ACC112 (cell line): Measurements from ENCODE around the gene ARHGEF11.

Experiments
- H2AFZ ChIP-seq: fragments of 200-600 bp; sonication (generic); one replicate; pipeline ENCODE4 v1.6.0; 2017; ENCODE audit warnings: antibody characterized with exemption, low read length; ENCODE audit not compliant: unreplicated experiment
- H3K27ac ChIP-seq: fragments of 200-600 bp; sonication (generic); 2 replicates; pipeline ENCODE4 v1.5.1; 2014; ENCODE audit warnings: low read depth, mild to moderate bottlenecking, antibody characterized with exemption, low read length, moderate library complexity
- H3K27me3 ChIP-seq: fragments of 200-600 bp; sonication (generic); 2 replicates; pipeline ENCODE4 v1.6.1; 2014; ENCODE audit warnings: mild to moderate bottlenecking, antibody characterized with exemption, low read length, moderate library complexity, mixed read lengths; ENCODE audit not compliant: insufficient read depth
- H3K36me3 ChIP-seq: fragments of 200-600 bp; sonication (generic); 2 replicates; pipeline ENCODE4 v1.6.1; 2016; ENCODE audit warnings: mild to moderate bottlenecking, antibody characterized with exemption, low read length, moderate library complexity, mixed read lengths; ENCODE audit not compliant: insufficient read depth
- H3K4me1 ChIP-seq: fragments of 200-600 bp; sonication (generic); one replicate; pipeline ENCODE4 v1.6.1; 2016; ENCODE audit warnings: low read length, mixed read lengths; ENCODE audit not compliant: insufficient read depth, unreplicated experiment, control insufficient read depth
- H3K4me3 ChIP-seq: fragments of 200-600 bp; sonication (generic); 2 replicates; pipeline ENCODE4 v1.5.1; 2014; ENCODE audit warnings: mild to moderate bottlenecking, low read depth, low read length
- H3K79me2 ChIP-seq: fragments of 200-600 bp; sonication (generic); one replicate; pipeline ENCODE4 v1.6.0; 2016; ENCODE audit warnings: low read length; ENCODE audit not compliant: control insufficient read depth, unreplicated experiment, insufficient read depth

ARHGEF11 gene

GRCh38 chr1:157004327-157004726, 41.2 kb downstream of the ARHGEF11 start:
- Histone ChIP-seq H3K36me3 (no peaks in the 10 kb centered on the region), H2AFZ (no peak overlapping the region), H3K4me1 (peaks cover 12% of the 10 kb centered on the region), H3K4me3 (no peak overlapping the region), H3K27ac (no peak overlapping the region), H3K79me2 (peaks cover 19% of the 10 kb centered on the region), H3K27me3 (no peaks in the 10 kb centered on the region)

- Histone ChIP-seq H3K36me3 (no peaks in the 10 kb centered on the region), H3K27ac (no peak overlapping the region), H3K79me2 (peaks cover 20% of the 10 kb centered on the region), H3K4me3 (no peak overlapping the region), H3K4me1 (no peaks in the 10 kb centered on the region), H3K27me3 (no peaks in the 10 kb centered on the region), H2AFZ (no peak overlapping the region)
Measured at GRCh38 chr1:157001304-157001703, 44.2 kb downstream of the ARHGEF11 start.

- H3K27ac ChIP-seq, result no peak overlapping the region
- no peak overlapping the region for H2AFZ ChIP-seq
- no peaks in the 10 kb centered on the region for H3K4me1 ChIP-seq
- H3K36me3 ChIP-seq, result no peaks in the 10 kb centered on the region
- H3K4me3 ChIP-seq, result no peak overlapping the region
- no peaks in the 10 kb centered on the region for H3K27me3 ChIP-seq
- H3K79me2 ChIP-seq, result peaks cover 20% of the 10 kb centered on the region
Measured at GRCh38 chr1:157000686-157001085, 44.9 kb downstream of the ARHGEF11 start.

GRCh38 chr1:156999596-157000320, 45.8 kb downstream of the ARHGEF11 start:
- Histone ChIP-seq H3K79me2 (peaks cover 19% of the 10 kb centered on the region), H3K27ac (no peak overlapping the region), H2AFZ (no peak overlapping the region)

GRCh38 chr1:156998840-156999500, 46.6 kb downstream of the ARHGEF11 start:
- H3K4me1 ChIP-seq, result no peaks in the 10 kb centered on the region
- H3K27ac ChIP-seq, result no peak overlapping the region
- no peak overlapping the region for H2AFZ ChIP-seq
- H3K4me3 ChIP-seq, result no peak overlapping the region
- H3K36me3 ChIP-seq, result no peaks in the 10 kb centered on the region
- H3K79me2 ChIP-seq, result peaks cover 13% of the 10 kb centered on the region
- H3K27me3 ChIP-seq, result no peaks in the 10 kb centered on the region

More at GRCh38 chr1:156999596-157000320, 45.8 kb downstream of the ARHGEF11 start:
- Histone ChIP-seq H3K4me3 (no peak overlapping the region), H3K27me3 (no peaks in the 10 kb centered on the region), H3K36me3 (no peaks in the 10 kb centered on the region), H3K4me1 (no peaks in the 10 kb centered on the region)

GRCh38 chr1:156998301-156998700, 47.2 kb downstream of the ARHGEF11 start:
- peaks cover 13% of the 10 kb centered on the region for H3K79me2 ChIP-seq
- no peaks in the 10 kb centered on the region for H3K4me1 ChIP-seq
- no peaks in the 10 kb centered on the region for H3K27me3 ChIP-seq
- no peak overlapping the region for H3K4me3 ChIP-seq
- H3K27ac ChIP-seq, result no peak overlapping the region
- no peaks in the 10 kb centered on the region for H3K36me3 ChIP-seq
- H2AFZ ChIP-seq, result no peak overlapping the region

GRCh38 chr1:156995412-156995811, 50.1 kb downstream of the ARHGEF11 start:
- Histone ChIP-seq H3K36me3 (no peaks in the 10 kb centered on the region), H3K27me3 (no peaks in the 10 kb centered on the region), H3K79me2 (peaks cover 6% of the 10 kb centered on the region)

GRCh38 chr1:156994277-156994676, 51.3 kb downstream of the ARHGEF11 start:
- Histone ChIP-seq H3K4me3 (no peak overlapping the region), H3K27ac (no peak overlapping the region), H3K4me1 (no peaks in the 10 kb centered on the region), H3K79me2 (peaks cover 6% of the 10 kb centered on the region), H3K27me3 (no peaks in the 10 kb centered on the region), H3K36me3 (no peaks in the 10 kb centered on the region), H2AFZ (no peak overlapping the region)

More at GRCh38 chr1:156995412-156995811, 50.1 kb downstream of the ARHGEF11 start:
- no peaks in the 10 kb centered on the region for H3K4me1 ChIP-seq
- H2AFZ ChIP-seq, result no peak overlapping the region
- no peak overlapping the region for H3K4me3 ChIP-seq
- no peak overlapping the region for H3K27ac ChIP-seq

GRCh38 chr1:156993426-156994147, 52.0 kb downstream of the ARHGEF11 start:
- Histone ChIP-seq H3K4me3 (no peak overlapping the region), H2AFZ (no peak overlapping the region), H3K27ac (no peak overlapping the region), H3K79me2 (peaks cover 6% of the 10 kb centered on the region), H3K27me3 (no peaks in the 10 kb centered on the region), H3K4me1 (no peaks in the 10 kb centered on the region), H3K36me3 (no peaks in the 10 kb centered on the region)

GRCh38 chr1:156992215-156992614, 53.3 kb downstream of the ARHGEF11 start:
- no peaks in the 10 kb centered on the region for H3K4me1 ChIP-seq
- H3K27ac ChIP-seq, result no peak overlapping the region
- H3K79me2 ChIP-seq, result no peaks in the 10 kb centered on the region
- no peak overlapping the region for H3K4me3 ChIP-seq
- H3K27me3 ChIP-seq, result no peaks in the 10 kb centered on the region
- H2AFZ ChIP-seq, result no peak overlapping the region
- H3K36me3 ChIP-seq, result no peaks in the 10 kb centered on the region
